ENCODE measurements around the gene UCK1.
A peak's percentile ranks its signal among the peaks of the same experiment; 100 is the strongest.

Gene UCK1

GRCh38 chr9:131530920-131531832, at the start of gene UCK1:
Gene UCK1 (minus strand): TSS chr9:131531263. CDS start chr9:131531174, 89 bp downstream.
- peak; percentile 58 to 63 (median 60) for DNase-seq

GRCh38 chr9:131580358-131580757, 49.3 kb upstream of the UCK1 start:
- no peak for DNase-seq

GRCh38 chr9:131579789-131580211, 48.7 kb upstream of the UCK1 start:
- no peak for DNase-seq

GRCh38 chr9:131578731-131579504, 47.9 kb upstream of the UCK1 start:
- DNase-seq: peak in 2 of 4 experiments; percentile 36 to 39

- DNase-seq: no peak
Observed at GRCh38 chr9:131578021-131578420, 47.0 kb upstream of the UCK1 start.

- DNase-seq: no peak
Observed at GRCh38 chr9:131577005-131578000, 46.2 kb upstream of the UCK1 start.

DNA sequence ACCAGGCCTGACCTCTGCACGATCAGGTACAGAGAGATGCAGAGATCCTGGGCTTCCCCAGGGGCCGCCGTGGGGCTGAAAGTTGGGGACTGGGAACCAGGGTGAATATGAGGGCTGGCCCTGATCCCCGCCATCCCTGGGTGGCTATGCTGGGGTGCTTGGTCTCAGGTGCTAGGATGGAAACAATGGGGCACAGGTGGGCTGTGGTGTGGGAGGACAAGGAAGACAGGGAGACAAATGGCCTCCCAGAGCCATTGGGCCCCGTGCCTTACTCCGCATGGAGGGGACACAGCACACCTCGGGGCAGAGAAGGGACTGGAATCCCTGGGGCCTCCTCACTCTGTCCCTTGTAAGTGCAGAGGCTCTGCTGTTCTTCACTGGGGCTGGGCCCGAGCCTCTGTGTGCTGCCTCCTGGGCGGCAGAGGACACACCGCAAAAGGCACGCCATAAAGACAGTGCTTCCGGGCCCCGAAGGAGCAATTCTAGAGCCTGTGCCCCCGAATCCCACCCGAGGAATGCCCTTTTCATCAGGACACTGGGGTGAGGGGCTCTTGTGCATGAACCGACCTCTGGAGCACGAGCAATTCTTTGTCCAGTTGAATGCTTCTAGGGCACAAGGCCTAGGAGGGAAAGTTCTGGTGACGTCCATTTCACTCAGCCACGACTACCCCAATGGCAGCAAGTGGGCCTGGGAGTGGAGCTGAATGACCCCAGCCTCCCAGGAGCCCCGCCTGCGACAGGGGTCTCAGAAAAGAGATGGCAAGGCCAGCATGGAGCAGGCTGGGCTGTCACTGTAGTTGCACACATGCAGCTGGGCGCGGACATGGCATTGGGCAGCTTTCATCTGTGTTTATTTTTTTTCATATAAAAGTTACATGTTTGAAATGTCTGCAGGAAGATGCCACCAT, 45.1 kb upstream of the UCK1 start:
- no peak for DNase-seq

- DNase-seq: no peak
Observed at GRCh38 chr9:131574730-131575640, 43.9 kb upstream of the UCK1 start.

- no peak for DNase-seq
Observed at GRCh38 chr9:131567910-131568309, 36.8 kb upstream of the UCK1 start.

DNA sequence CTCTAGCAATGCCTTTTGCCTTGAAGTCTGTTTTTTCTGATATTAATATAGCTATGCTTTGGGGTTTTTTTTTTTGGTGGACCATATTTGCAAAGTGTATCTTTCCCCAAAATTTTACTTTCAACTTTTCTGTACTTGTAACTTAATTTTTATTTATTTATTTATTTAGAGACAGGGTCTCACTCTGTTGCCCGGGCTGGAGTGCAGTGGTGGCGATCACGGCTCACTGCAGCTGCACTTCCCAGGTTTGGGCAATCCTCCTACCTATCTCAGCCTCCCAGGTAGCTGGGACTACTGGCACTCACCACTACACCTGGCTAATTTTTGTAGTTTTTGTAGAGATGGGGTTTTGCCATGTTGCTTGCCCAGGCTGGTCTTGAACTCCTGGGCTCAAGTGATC, 35.1 kb upstream of the UCK1 start:
- no peak for DNase-seq

- DNase-seq: no peak
Observed at GRCh38 chr9:131565369-131565768, 34.3 kb upstream of the UCK1 start.

DNA sequence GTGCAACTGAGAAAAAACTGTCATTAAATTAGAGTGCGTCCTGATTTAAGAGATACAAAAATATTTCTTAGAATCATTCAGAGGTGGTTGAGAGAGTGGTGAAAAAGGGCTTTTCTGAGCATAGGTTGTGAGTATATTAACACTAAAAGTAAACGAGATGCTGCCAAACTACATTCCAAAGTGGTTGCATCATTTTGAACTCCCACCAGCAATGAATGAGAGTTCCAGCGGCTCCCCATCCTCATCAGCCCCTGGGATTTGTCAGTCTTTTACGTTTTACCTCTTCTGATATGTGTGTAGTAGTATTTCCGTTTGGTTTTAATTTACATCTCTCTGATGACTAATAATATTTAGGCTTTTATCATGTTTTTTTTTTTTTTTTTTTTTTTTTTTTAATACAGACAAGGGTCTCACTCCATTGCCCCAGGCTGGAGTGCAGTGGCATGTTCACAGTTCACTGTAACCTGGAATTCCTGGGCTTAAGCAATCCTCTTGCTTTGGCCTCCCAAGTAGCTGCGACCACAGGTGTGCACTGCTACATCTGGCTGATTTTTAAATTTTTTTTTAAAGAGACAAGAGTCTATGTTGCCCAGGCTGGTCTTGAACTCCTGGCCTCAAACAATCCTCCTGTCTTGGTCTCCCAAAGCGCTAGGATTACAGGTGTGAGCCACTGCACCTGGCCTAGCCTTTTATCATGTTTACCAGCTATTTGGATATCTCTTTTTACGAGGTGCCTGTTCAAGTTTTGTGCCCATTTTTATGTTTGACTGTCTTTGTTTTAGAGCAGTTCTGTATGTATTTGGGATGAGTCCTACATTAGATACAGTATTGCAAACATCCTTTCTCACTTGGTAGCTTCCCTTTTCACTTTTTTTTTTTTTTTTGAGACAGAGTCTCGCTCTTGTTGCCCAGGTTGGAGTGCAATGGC, 31.2 kb upstream of the UCK1 start:
- DNase-seq: no peak

DNA sequence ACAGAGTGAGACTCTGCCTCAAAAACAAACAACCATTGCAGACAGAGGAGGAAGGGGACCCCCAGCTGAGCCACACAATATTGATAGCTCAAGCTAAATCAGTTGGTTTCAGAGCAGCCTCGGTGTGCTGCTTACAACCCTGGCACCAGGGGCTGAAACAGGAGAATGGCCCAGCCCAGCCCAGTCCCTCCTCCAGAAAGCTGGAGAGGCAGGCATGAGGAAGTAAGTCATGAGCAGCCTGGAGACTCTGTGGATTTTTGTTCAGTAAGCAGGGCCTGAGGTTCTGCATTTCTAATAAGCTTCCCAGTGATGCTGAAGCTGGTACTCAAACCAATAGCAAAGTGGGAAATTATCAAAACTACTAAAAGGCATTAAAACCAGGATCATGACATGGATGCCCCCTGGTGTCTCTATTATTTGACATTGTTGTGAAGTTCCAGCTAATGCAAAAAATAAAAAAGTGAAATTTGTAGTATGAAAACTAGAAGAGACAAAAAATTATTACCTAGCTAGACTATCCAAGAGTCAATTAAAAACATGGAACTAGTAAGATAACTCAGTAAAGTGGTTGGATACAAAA, 28.4 kb upstream of the UCK1 start:
- no peak for DNase-seq

DNA sequence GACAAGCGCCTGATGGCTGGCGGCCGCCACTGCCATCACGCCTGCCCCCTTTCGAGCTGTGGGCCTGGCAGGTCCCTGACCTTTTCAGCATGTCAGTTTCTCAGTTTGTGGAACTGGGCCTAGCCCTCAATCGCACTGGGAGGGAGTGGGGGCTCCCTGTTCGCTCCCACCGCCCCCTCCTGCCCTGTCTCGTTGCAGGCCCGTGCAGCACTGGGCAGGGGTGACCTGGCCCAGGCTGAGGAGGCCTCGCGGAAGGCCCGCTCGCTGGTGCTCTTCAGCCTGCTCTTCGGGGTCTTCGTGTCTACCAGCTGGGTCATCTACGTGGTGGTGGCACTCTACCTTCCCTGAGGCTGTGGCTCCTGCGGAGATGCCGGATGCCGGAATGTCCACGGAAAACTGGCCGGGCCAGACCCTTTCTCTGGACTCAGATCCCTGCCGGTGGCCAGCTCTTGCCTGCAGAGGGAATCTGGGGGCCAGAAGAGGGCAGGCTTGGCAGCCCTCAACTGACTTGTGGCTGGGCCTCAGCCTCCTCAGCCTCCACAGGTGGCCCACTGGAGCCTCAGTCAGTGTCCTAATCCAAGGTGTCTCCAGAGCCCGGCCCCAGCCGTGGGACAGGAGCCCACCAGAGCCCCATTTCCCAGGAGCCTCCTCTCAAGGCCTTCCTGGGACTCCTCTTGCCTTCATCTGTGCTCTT, 26.9 kb upstream of the UCK1 start:
- DNase-seq: no peak

- DNase-seq: no peak
Observed at GRCh38 chr9:131555841-131556673, 25.0 kb upstream of the UCK1 start.

DNA sequence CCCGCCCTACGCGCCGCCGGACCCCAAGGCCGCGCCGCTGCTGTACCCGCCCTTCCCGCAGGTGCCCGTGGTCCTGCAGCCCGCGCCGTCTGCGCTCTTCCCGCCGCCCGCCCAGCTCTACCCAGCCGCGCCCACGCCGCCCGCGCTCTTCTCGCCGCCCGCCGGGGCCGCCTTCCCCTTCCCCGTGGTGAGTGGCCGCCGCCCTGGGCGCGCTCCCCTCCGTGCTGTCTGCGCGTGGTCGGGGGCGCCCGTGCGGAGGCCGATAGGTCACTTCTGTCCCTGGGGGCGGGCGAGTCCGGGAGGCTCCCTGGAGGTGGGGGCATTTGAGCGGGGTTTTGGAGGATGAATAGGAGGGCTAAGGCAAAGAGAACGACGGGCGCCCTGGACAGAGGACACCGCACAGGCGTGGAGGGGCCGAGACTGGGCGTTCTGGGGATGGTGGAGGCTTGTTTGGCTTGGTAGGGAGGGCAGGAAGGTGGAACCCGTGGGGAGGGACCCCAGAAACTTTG, 23.8 kb upstream of the UCK1 start:
- no peak for DNase-seq

Measured in activated CD4-positive, CD25-positive, alpha-beta regulatory T cell (primary cell).